ENCODE measurements around the gene ABCA2. TPM values are rescaled to one million over a fixed set of nuclear protein-coding genes. Genes with fewer than 3 reads are reported as not detected.

The ABCA2 gene
- total RNA-seq, 1 experiment from 2014 or later = 114 TPM

- Histone ChIP-seq H3K36me3 (ENCODE audit: control insufficient read depth in 1 of 2, insufficient read depth in 2 of 2, low read length in 2 of 2) (0 out of 4 replicates have a peak, but pooled peaks cover 0 to 8% of the 10 kb centered on the region in 2 experiments), H3K4me3 (replicated peaks in 1 of 2; ENCODE audit: low read depth in 1 of 2, low read length in 2 of 2) (no peak overlapping the region), H3K27me3 (ENCODE audit: insufficient read depth, low read length) (no peaks in the 10 kb centered on the region), H4K20me1 (ENCODE audit: insufficient read depth) (no peaks in the 10 kb centered on the region), H3K9ac (ENCODE audit: low read length) (no peak overlapping the region), H2AFZ (ENCODE audit: low read depth, low read length, poor library complexity, severe bottlenecking) (no peak overlapping the region), H3K4me2 (ENCODE audit: low read length) (no peak overlapping the region), H3K79me2 (ENCODE audit: insufficient read depth, low read length) (peaks cover 7% of the 10 kb centered on the region; the same call in 1 of the 2 replicates), H3K9me2 (ENCODE audit: insufficient read depth) (no peaks in the 10 kb centered on the region), H3K27ac (ENCODE audit: low read depth, low read length) (no peak overlapping the region; the same call in 1 of the 2 replicates), H3K4me1 (ENCODE audit: control insufficient read depth in 1 of 2, insufficient read depth in 2 of 2, low read length in 2 of 2) (peaks cover 19 to 43% of the 10 kb centered on the region in 2 experiments), H3K9me3 (ENCODE audit: control insufficient read depth in 1 of 2, insufficient read depth in 1 of 2, low read depth in 1 of 2, low read length in 2 of 2) (no peaks in the 10 kb centered on the region)
- RAD21 ChIA-PET (ENCODE audit: low non-redundant PET in 1 of 2, low total read pairs in 2 of 2, uncharacterized antibody in 2 of 2, unreplicated experiment in 2 of 2) = no interaction called here
- intact Hi-C loops (cut with micrococcal nuclease) = no loop called here
- no TSS peak for BruUV-seq (replicated peaks)
- POLR2A ChIA-PET = no interaction called here
- ATAC-seq (no peak), DNase-seq (ENCODE audit: low read depth, low spot score) (no peak)
- TF ChIP-seq ZNF274 (IDR thresholded peaks at IDR 0.05; ENCODE audit: low read depth, low read length) (no peak), ELF1 (IDR thresholded peaks at IDR 0.05; ENCODE audit: borderline replicate concordance, low read depth) (no peak), YY1 (IDR thresholded peaks at IDR 0.05; ENCODE audit: extremely low read depth, insufficient replicate concordance, low read depth, low read length) (no peak)
- CTCF ChIA-PET = no interaction called here
Measured at GRCh38 chr9:137074657-137075274, 46.7 kb upstream of the ABCA2 start.

GRCh38 chr9:137073992-137074399 is 46.0 kb upstream of the ABCA2 start:
- no peak overlapping the region for H3K4me3 ChIP-seq (replicated peaks in 1 of 2; ENCODE audit: low read depth in 1 of 2, low read length in 2 of 2)
- no peaks in the 10 kb centered on the region for H3K27me3 ChIP-seq (ENCODE audit: insufficient read depth, low read length)
- no peak for DNase-seq (ENCODE audit: low read depth, low spot score)
- ChIA-PET RAD21 (ENCODE audit: low non-redundant PET in 1 of 2, low total read pairs in 2 of 2, uncharacterized antibody in 2 of 2, unreplicated experiment in 2 of 2) (no interaction called here), CTCF (no interaction called here), POLR2A (no interaction called here)
- TF ChIP-seq FOSL1 (IDR thresholded peaks at IDR 0.05; ENCODE audit: low read depth) (no peak), POLR2AphosphoS5 (IDR thresholded peaks at IDR 0.05; ENCODE audit: low read depth, low read length) (no peak)
- H3K79me2 ChIP-seq (ENCODE audit: insufficient read depth, low read length) = peaks cover 15% of the 10 kb centered on the region
- H3K36me3 ChIP-seq (ENCODE audit: control insufficient read depth in 1 of 2, insufficient read depth in 2 of 2, low read length in 2 of 2) = 0 out of 4 replicates have a peak, but pooled peaks cover 0 to 4% of the 10 kb centered on the region in 2 experiments
- no peaks in the 10 kb centered on the region for H3K9me2 ChIP-seq (ENCODE audit: insufficient read depth)
- H3K4me2 ChIP-seq (ENCODE audit: low read length) = no peak overlapping the region
- no peak overlapping the region for H3K9ac ChIP-seq (ENCODE audit: low read length)
- no peak overlapping the region for H3K27ac ChIP-seq (ENCODE audit: low read depth, low read length)
- BruUV-seq (replicated peaks) = no TSS peak
- H4K20me1 ChIP-seq (ENCODE audit: insufficient read depth) = no peaks in the 10 kb centered on the region
- ATAC-seq = no peak
- peaks cover 20 to 46% of the 10 kb centered on the region in 2 experiments for H3K4me1 ChIP-seq (ENCODE audit: control insufficient read depth in 1 of 2, insufficient read depth in 2 of 2, low read length in 2 of 2)
- H3K9me3 ChIP-seq (ENCODE audit: control insufficient read depth in 1 of 2, insufficient read depth in 1 of 2, low read depth in 1 of 2, low read length in 2 of 2) = no peaks in the 10 kb centered on the region
- intact Hi-C loops (cut with micrococcal nuclease) = no loop called here
- no peak overlapping the region for H2AFZ ChIP-seq (ENCODE audit: low read depth, low read length, poor library complexity, severe bottlenecking)

Data from HCT116 (cell line).